Activated CD4-positive, alpha-beta T cell treated with anti-CD3 and anti-CD28 coated beads, Interleukin-2, amount 10 ng/mL, durations not matched to agents 24 days and 14 days (primary cell): ENCODE data around the gene SERTAD3. TPM values are rescaled to one million over a fixed set of nuclear protein-coding genes. Genes with fewer than 3 reads are reported as not detected.
"Not testable (repeated sequence)": the region's sequence is repeated elsewhere in the genome, so short reads cannot be mapped to it uniquely, and the experiment has no call there.

Experiments
- DNase-seq: peaks from one replicate; pipeline ENCODE4 v3.0.0; 2022
- H3K27ac Mint-ChIP-seq: one replicate; pipeline ENCODE4 v1.8.0; 2022; ENCODE audit warnings: mild to moderate bottlenecking, mixed read lengths
- H3K27me3 Mint-ChIP-seq: one replicate; pipeline ENCODE4 v1.8.0; 2022; ENCODE audit warnings: mixed read lengths
- H3K36me3 Mint-ChIP-seq: one replicate; pipeline ENCODE4 v1.8.0; 2022; ENCODE audit warnings: low read depth, mild to moderate bottlenecking, mixed read lengths
- H3K4me1 Mint-ChIP-seq: one replicate; pipeline ENCODE4 v1.8.0; 2021; ENCODE audit warnings: mixed read lengths
- H3K4me3 Mint-ChIP-seq: one replicate; pipeline ENCODE4 v1.8.0; 2022; ENCODE audit warnings: mild to moderate bottlenecking, moderate library complexity, mixed read lengths
- H3K9me3 Mint-ChIP-seq: one replicate; pipeline ENCODE4 v1.8.0; 2021; ENCODE audit warnings: mixed read lengths
- intact Hi-C: fragments of 100-400 bp; cut with micrococcal nuclease; formaldehyde crosslinking; loops from one replicate; pipeline ENCODE4 v1.15.1; 2023
- total RNA-seq: library from RNA; stranded (reverse); gene quantifications from 2 replicates; pipeline ENCODE4 v1.2.3, GENCODE V29; 2022

Gene SERTAD3
- total RNA-seq, 1 donor from 2014 or later = 12.5 TPM

- not testable (repeated sequence) for H3K4me3 Mint-ChIP-seq, H3K27me3 Mint-ChIP-seq, H3K27ac Mint-ChIP-seq, H3K36me3 Mint-ChIP-seq, DNase-seq, H3K9me3 Mint-ChIP-seq
- peaks cover 20% of the 10 kb centered on the region for H3K4me1 Mint-ChIP-seq
- intact Hi-C loops = loop anchor here (10.0 kb wide), 1 partner anchor 837 kb away; the partner anchor contains the start of gene HNRNPUL1
Measured at GRCh38 chr19:40428197-40428596, 15.9 kb downstream of the SERTAD3 start.

GRCh38 chr19:40425450-40426287, 18.5 kb downstream of the SERTAD3 start, which contains the start of gene SERTAD1:
Gene SERTAD1 (minus strand): TSS chr19:40425992. CDS start chr19:40423546, 2,446 bp downstream.
- Mint-ChIP-seq H3K27ac (peak within 1 kb of the TSS; percentile 91), H3K4me3 (peak within 1 kb of the TSS; percentile 92), H3K27me3 (peaks cover 5% of the 10 kb centered on the region), H3K9me3 (no peaks in the 10 kb centered on the region), H3K4me1 (peaks cover 26% of the 10 kb centered on the region), H3K36me3 (peaks cover 17% of the 10 kb centered on the region)
- intact Hi-C loops = loop anchor here (1.0 to 10.0 kb wide), 4 partner anchors 8 to 839 kb away; partner anchors contain the start of genes AKT2 and HNRNPUL1
- peak; percentile 100 for DNase-seq

- peak; percentile 74 for DNase-seq
- peaks cover 17% of the 10 kb centered on the region for H3K36me3 Mint-ChIP-seq
- intact Hi-C loops = loop anchor here (1.0 to 10.0 kb wide), 7 partner anchors 8 to 840 kb away; partner anchors contain the start of genes AKT2, COQ8B, HNRNPUL1 and ITPKC
- H3K4me1 Mint-ChIP-seq = peaks cover 27% of the 10 kb centered on the region
- no peaks in the 10 kb centered on the region for H3K9me3 Mint-ChIP-seq
- H3K27ac Mint-ChIP-seq = peak overlapping the region; percentile 91
- peaks cover 5% of the 10 kb centered on the region for H3K27me3 Mint-ChIP-seq
- peak overlapping the region; percentile 92 for H3K4me3 Mint-ChIP-seq
Measured at GRCh38 chr19:40424637-40425449, 19.3 kb downstream of the SERTAD3 start.

GRCh38 chr19:40423938-40424337, 20.2 kb downstream of the SERTAD3 start:
- no peak for DNase-seq
- H3K27ac Mint-ChIP-seq = no peak overlapping the region
- H3K36me3 Mint-ChIP-seq = peaks cover 17% of the 10 kb centered on the region
- peaks cover 5% of the 10 kb centered on the region for H3K27me3 Mint-ChIP-seq
- peak overlapping the region; percentile 92 for H3K4me3 Mint-ChIP-seq
- peaks cover 34% of the 10 kb centered on the region for H3K4me1 Mint-ChIP-seq
- intact Hi-C loops = loop anchor here (2.0 to 10.0 kb wide), 5 partner anchors 103 to 841 kb away; partner anchors contain the start of genes AKT2, COQ8B, HNRNPUL1 and ITPKC
- no peaks in the 10 kb centered on the region for H3K9me3 Mint-ChIP-seq

GRCh38 chr19:40422748-40423566, 21.2 kb downstream of the SERTAD3 start:
- peak overlapping the region; percentile 83 for H3K4me3 Mint-ChIP-seq
- intact Hi-C loops = loop anchor here (5.0 to 10.0 kb wide), 4 partner anchors 104 to 842 kb away; partner anchors contain the start of genes COQ8B, HNRNPUL1, ITPKC and LTBP4

GRCh38 chr19:40421993-40422747, 22.0 kb downstream of the SERTAD3 start:
- intact Hi-C loops = loop anchor here (1.0 to 10.0 kb wide), 6 partner anchors 21 to 843 kb away; partner anchors contain the start of genes COQ8B, HNRNPUL1, ITPKC and LTBP4
- peaks cover 17% of the 10 kb centered on the region for H3K36me3 Mint-ChIP-seq
- H3K27me3 Mint-ChIP-seq = peaks cover 2% of the 10 kb centered on the region
- peak overlapping the region; percentile 88 for H3K27ac Mint-ChIP-seq
- DNase-seq = no peak
- H3K9me3 Mint-ChIP-seq = no peaks in the 10 kb centered on the region
- H3K4me1 Mint-ChIP-seq = peaks cover 45% of the 10 kb centered on the region
- peak overlapping the region; percentile 83 for H3K4me3 Mint-ChIP-seq

More at GRCh38 chr19:40422748-40423566, 21.2 kb downstream of the SERTAD3 start:
- peak overlapping the region; percentile 88 for H3K27ac Mint-ChIP-seq
- peaks cover 5% of the 10 kb centered on the region for H3K27me3 Mint-ChIP-seq
- DNase-seq = peak; percentile 66
- peaks cover 39% of the 10 kb centered on the region for H3K4me1 Mint-ChIP-seq
- H3K36me3 Mint-ChIP-seq = peaks cover 17% of the 10 kb centered on the region
- H3K9me3 Mint-ChIP-seq = no peaks in the 10 kb centered on the region

GRCh38 chr19:40420766-40421765, 23.1 kb downstream of the SERTAD3 start:
- Mint-ChIP-seq H3K27me3 (peaks cover 2% of the 10 kb centered on the region), H3K36me3 (peaks cover 17% of the 10 kb centered on the region), H3K27ac (peak overlapping the region; percentile 88), H3K4me3 (peak overlapping the region; percentile 83), H3K4me1 (peaks cover 46% of the 10 kb centered on the region), H3K9me3 (no peaks in the 10 kb centered on the region)
- DNase-seq = peak; percentile 94
- intact Hi-C loops = loop anchor here (1.0 to 10.0 kb wide), 7 partner anchors 22 to 844 kb away; partner anchors contain the start of genes BLVRB, COQ8B, HNRNPUL1 and ITPKC

GRCh38 chr19:40420451-40420765, 23.7 kb downstream of the SERTAD3 start:
- Mint-ChIP-seq H3K27ac (peak overlapping the region; percentile 83), H3K36me3 (peaks cover 17% of the 10 kb centered on the region), H3K27me3 (no peaks in the 10 kb centered on the region), H3K9me3 (no peaks in the 10 kb centered on the region), H3K4me3 (peak overlapping the region; percentile 83), H3K4me1 (peaks cover 45% of the 10 kb centered on the region)
- intact Hi-C loops = loop anchor here (1.0 to 10.0 kb wide), 6 partner anchors 45 to 844 kb away; partner anchors contain the start of genes BLVRB, COQ8B, HNRNPUL1 and ITPKC
- no peak for DNase-seq

- H3K27me3 Mint-ChIP-seq = no peaks in the 10 kb centered on the region
- intact Hi-C loops = loop anchor here (1.0 to 10.0 kb wide), 6 partner anchors 46 to 845 kb away; partner anchors contain the start of genes BLVRB, COQ8B, HNRNPUL1 and ITPKC
- H3K4me1 Mint-ChIP-seq = peaks cover 43% of the 10 kb centered on the region
- peak overlapping the region; percentile 21 for H3K27ac Mint-ChIP-seq
- no peak for DNase-seq
- H3K36me3 Mint-ChIP-seq = peaks cover 14% of the 10 kb centered on the region
- peak overlapping the region; percentile 46 for H3K4me3 Mint-ChIP-seq
- no peaks in the 10 kb centered on the region for H3K9me3 Mint-ChIP-seq
Measured at GRCh38 chr19:40419780-40420179, 24.4 kb downstream of the SERTAD3 start.

GRCh38 chr19:40419066-40419612, 25.0 kb downstream of the SERTAD3 start:
- Mint-ChIP-seq H3K4me3 (peak overlapping the region; percentile 12), H3K36me3 (peaks cover 10% of the 10 kb centered on the region), H3K27me3 (no peaks in the 10 kb centered on the region), H3K4me1 (peaks cover 39% of the 10 kb centered on the region), H3K27ac (peak overlapping the region; percentile 58), H3K9me3 (no peaks in the 10 kb centered on the region)
- DNase-seq = no peak
- intact Hi-C loops = no loop called here

- Mint-ChIP-seq H3K4me1 (peaks cover 40% of the 10 kb centered on the region), H3K36me3 (peaks cover 8% of the 10 kb centered on the region), H3K9me3 (no peaks in the 10 kb centered on the region), H3K27me3 (no peaks in the 10 kb centered on the region), H3K4me3 (no peak overlapping the region), H3K27ac (peak overlapping the region; percentile 27)
- intact Hi-C loops = no loop called here
- DNase-seq = no peak
Measured at GRCh38 chr19:40418040-40418439, 26.1 kb downstream of the SERTAD3 start.
